HepG2 (cell line): Measurements from ENCODE around the gene RAB36. TPM values are rescaled to one million over a fixed set of nuclear protein-coding genes. Genes with fewer than 3 reads are reported as not detected.

Experiments
- CREB3 ChIP-seq: sonication (generic); formaldehyde crosslinking; IDR thresholded peaks from 2 replicates; pipeline ENCODE4 v1.5.0; 2020; ENCODE audit warnings: missing genetic modification reagents
- ETV5 ChIP-seq: IDR thresholded peaks from 2 replicates; pipeline ENCODE4 v1.6.1; 2018; ENCODE audit warnings: missing biosample characterization, missing genetic modification reagents, inconsistent platforms, borderline replicate concordance
- HOXA3 ChIP-seq: sonication (generic); formaldehyde crosslinking; IDR thresholded peaks from 2 replicates; pipeline ENCODE4 v1.5.0; 2020; ENCODE audit warnings: missing genetic modification reagents
- MAZ ChIP-seq, 2 experiments: sonication (generic) in 1 of 2; formaldehyde crosslinking in 1 of 2; IDR thresholded peaks; 2 replicates each; pipeline versions ENCODE4 v1.5.0 to v1.6.1; 2012 to 2020; ENCODE audit warnings: low read depth in 2 of 2, mild to moderate bottlenecking in 2 of 2, borderline replicate concordance in 1 of 2, improper control_type of control experiment in 1 of 2, low read length in 1 of 2, missing genetic modification reagents in 1 of 2, moderate library complexity in 1 of 2
- MED1 ChIP-seq: sonication (generic); formaldehyde crosslinking; IDR thresholded peaks from 2 replicates; pipeline ENCODE4 v1.4.0; 2020; ENCODE audit warnings: missing genetic modification reagents
- SATB2 ChIP-seq: sonication (generic); formaldehyde crosslinking; IDR thresholded peaks from 2 replicates; pipeline ENCODE4 v1.5.0; 2020; ENCODE audit warnings: missing genetic modification reagents
- STAG1 ChIP-seq: sonication (generic); formaldehyde crosslinking; IDR thresholded peaks from 2 replicates; pipeline ENCODE4 v1.4.0; 2020; ENCODE audit warnings: missing genetic modification reagents
- TFDP1 ChIP-seq: IDR thresholded peaks from 2 replicates; pipeline ENCODE4 v1.6.1; 2016; ENCODE audit warnings: missing compliant biosample characterization, missing genetic modification reagents, borderline replicate concordance
- YEATS4 ChIP-seq: sonication (generic); formaldehyde crosslinking; IDR thresholded peaks from 2 replicates; pipeline ENCODE4 v1.4.0; 2020; ENCODE audit warnings: missing genetic modification reagents, borderline replicate concordance
- ZGPAT ChIP-seq: IDR thresholded peaks from 2 replicates; pipeline ENCODE4 v1.6.1; 2016; ENCODE audit warnings: mild to moderate bottlenecking
- ZHX2 ChIP-seq, 2 experiments: sonication (generic) in 1 of 2; formaldehyde crosslinking in 1 of 2; IDR thresholded peaks; 2 replicates each; pipeline versions ENCODE4 v1.6.1 to v1.9.0; 2014 to 2022; ENCODE audit warnings: antibody characterized with exemption in 1 of 2, borderline replicate concordance in 1 of 2, inconsistent platforms in 1 of 2, low read depth in 1 of 2, missing genetic modification reagents in 1 of 2
- ZNF382 ChIP-seq: sonication (generic); formaldehyde crosslinking; IDR thresholded peaks from 2 replicates; pipeline ENCODE4 v1.5.0; 2020; ENCODE audit warnings: missing genetic modification reagents, mild to moderate bottlenecking, borderline replicate concordance
- ZNF703 ChIP-seq: sonication (generic); formaldehyde crosslinking; IDR thresholded peaks from 2 replicates; pipeline ENCODE4 v1.5.1; 2020; ENCODE audit warnings: missing genetic modification reagents, mild to moderate bottlenecking, moderate library complexity, borderline replicate concordance
- polyA plus RNA-seq, 8 experiments: library from polyadenylated mRNA; depleted of rRNA in 3 of 8; stranded (reverse) in 7 of 8; unstranded in 1 of 8; fragments of >200 nt; fragmentation: Illumina TruSeq in 4 of 8; extraction: Trizol in 4 of 8; gene quantifications; 2 replicates each; pipeline versions ENCODE4 v1.2.1 to v1.2.3, GENCODE V29; 2011 to 2016; ENCODE audit warnings: low read depth in 4 of 8, missing spikeins in 1 of 8, mixed read lengths in 1 of 8; ENCODE audit not compliant: insufficient read depth in 1 of 8
- total RNA-seq, 5 experiments: library from RNA; depleted of rRNA; stranded (reverse); fragments of >200 nt; fragmentation: Illumina TruSeq; extraction: Trizol; gene quantifications; 2 replicates each; pipeline ENCODE4 v1.2.3, GENCODE V29; 2016; ENCODE audit warnings: low read depth in 1 of 5

RAB36 gene
- total and polyA plus RNA-seq, 2 of the 13 experiments (the other 11 are each of a cell fraction or from before 2014, with no cell fraction given) = 0.24 to 0.86 TPM

- 0 out of 2 replicates have a peak, but pooled peaks have one; percentile 32 for TF ChIP-seq CREB3
- peak; percentile 39; the same call in 1 of the 2 replicates for TF ChIP-seq TFDP1
- TF ChIP-seq SATB2 (CRISPR knock-in tag) = 0 out of 2 replicates have a peak, but pooled peaks have one; percentile 9
- no peak for TF ChIP-seq ZNF382 (CRISPR knock-in tag)
- TF ChIP-seq MAZ (IDR thresholded peaks at IDR 0.05; ENCODE audit: borderline replicate concordance, low read depth, low read length) = no peak
- TF ChIP-seq MAZ (CRISPR knock-in tag; IDR thresholded peaks at IDR 0.05; ENCODE audit: low read depth) = peak; percentile 41
- peak; percentile 44 for TF ChIP-seq HOXA3
- 0 out of 2 replicates have a peak, but pooled peaks have one; percentile 8 for TF ChIP-seq STAG1
- no peak for TF ChIP-seq ZNF703 (CRISPR knock-in tag)
- peak; percentile 43 for TF ChIP-seq YEATS4 (CRISPR knock-in tag)
- TF ChIP-seq MED1 = peak; percentile 23; the same call in 1 of the 2 replicates
- TF ChIP-seq ZHX2 (IDR thresholded peaks at IDR 0.05; ENCODE audit: low read depth) = no peak
- TF ChIP-seq ZHX2 (CRISPR knock-in tag; IDR thresholded peaks at IDR 0.05; ENCODE audit: borderline replicate concordance) = 0 out of 2 replicates have a peak, but pooled peaks have one; percentile 67
- TF ChIP-seq ETV5 (CRISPR knock-in tag) = 0 out of 2 replicates have a peak, but pooled peaks have one; percentile 21
- TF ChIP-seq ZGPAT (CRISPR knock-in tag) = 0 out of 2 replicates have a peak, but pooled peaks have one; percentile 38
Measured at GRCh38 chr22:23180301-23180892, 35.1 kb downstream of the RAB36 start, which contains the start of gene BCR (continued).
